Measurements from ENCODE around the gene GLIS1.

GLIS1 gene

DNA sequence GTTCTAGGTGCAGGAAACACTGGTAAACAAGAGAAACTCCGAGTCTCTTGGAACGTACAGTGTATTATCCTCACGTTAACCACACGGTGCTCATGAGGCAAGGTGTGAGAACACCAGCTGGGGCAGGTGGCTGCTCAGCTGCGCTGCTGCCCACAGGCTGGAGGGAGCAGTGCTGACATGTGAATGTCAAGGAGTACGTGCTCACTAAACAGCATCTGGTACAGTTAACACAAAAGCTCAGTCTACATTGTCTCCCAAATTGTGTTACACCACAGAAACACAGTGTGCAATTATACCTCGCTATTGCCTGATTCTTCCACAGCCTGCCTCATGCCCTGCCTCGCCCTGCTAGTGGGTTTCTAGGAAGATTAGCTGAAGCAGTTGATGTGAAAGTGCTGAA lies 138.4 kb downstream of the GLIS1 start:
- no peak for DNase-seq (ENCODE audit: extremely low read depth in 1 of 2, low read depth in 1 of 2)

DNA sequence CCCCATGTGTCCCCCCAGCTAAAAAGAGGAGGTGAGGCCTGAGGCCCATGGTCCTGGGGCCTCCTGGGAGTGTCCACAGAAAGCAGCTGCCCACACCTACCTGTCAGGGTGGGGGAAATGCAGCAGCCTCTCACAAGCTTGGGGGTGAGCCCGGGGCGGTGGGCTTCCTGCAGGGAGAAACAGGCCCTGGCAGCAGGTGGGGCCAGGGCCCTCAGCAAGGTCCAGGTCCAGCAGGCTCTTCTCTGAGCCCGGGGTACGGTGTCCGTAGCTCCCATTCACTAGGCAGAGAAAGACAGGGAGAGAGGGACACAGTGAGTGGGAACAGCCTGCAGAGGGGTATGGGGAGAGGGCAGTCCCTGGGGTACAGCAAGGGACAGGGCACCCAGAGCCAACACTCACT lies 139.0 kb downstream of the GLIS1 start:
- DNase-seq (ENCODE audit: extremely low read depth in 1 of 2, low read depth in 1 of 2), result no peak

DNA sequence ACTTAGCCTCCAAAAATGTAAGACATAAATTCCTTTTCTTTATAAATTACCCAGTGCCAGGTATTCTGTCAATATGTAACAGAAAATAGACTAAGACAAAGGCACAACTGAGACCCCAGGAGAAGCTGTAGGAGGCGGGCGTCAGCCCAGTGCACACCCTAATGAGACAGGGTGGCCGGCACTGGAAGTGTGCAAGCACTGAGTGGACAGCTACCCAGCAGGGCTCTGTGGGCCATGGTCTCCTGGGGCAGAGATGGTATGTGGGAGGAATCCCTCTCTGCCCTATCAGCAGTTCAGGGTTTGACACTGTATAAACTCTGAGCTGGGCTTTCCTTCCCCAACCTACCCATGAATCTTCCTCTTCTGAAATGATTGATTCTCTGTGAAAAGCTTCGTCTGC lies 139.5 kb downstream of the GLIS1 start:
- no peak for DNase-seq (ENCODE audit: extremely low read depth in 1 of 2, low read depth in 1 of 2)

DNA sequence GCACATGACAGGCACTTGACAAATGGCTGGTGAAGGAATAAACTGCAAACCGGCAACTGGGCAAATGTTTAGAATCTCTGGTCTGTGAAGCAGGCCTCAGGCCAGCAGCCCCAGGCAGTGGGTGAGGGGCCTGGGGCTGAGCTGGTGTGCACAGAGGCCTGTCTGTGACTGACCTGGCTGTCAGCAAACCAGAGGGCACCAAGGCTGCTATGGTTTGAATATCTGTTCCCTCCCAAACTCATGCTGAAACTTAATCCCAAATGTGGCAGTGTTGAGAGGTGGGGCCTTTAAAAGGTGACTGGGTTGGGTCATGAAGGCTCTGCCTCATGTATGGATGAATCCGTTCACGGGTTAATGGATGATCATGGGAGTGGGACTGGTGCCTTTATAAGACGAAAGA lies 140.0 kb downstream of the GLIS1 start:
- DNase-seq (ENCODE audit: extremely low read depth in 1 of 2, low read depth in 1 of 2), result no peak

DNA sequence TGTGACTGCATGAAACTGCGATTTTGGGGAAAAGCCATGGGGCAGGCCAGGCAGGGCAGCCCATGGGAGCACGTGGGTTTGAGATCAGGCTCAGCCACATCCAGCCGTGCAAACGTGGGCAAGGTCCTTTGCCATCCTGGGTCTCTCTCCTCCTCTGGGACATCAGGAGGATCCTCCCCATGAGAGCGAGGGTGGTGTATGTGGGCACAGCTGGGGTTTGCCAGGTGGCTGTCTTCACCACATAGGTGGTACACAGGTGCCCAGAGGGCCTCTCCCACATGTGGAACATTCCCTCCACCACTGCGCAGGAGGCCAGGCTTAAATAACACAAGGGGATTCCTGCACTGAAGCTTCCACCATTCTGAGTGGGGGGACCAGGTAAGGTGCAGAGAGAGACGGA lies 143.1 kb downstream of the GLIS1 start:
- DNase-seq (ENCODE audit: extremely low read depth in 1 of 2, low read depth in 1 of 2), result no peak

DNA sequence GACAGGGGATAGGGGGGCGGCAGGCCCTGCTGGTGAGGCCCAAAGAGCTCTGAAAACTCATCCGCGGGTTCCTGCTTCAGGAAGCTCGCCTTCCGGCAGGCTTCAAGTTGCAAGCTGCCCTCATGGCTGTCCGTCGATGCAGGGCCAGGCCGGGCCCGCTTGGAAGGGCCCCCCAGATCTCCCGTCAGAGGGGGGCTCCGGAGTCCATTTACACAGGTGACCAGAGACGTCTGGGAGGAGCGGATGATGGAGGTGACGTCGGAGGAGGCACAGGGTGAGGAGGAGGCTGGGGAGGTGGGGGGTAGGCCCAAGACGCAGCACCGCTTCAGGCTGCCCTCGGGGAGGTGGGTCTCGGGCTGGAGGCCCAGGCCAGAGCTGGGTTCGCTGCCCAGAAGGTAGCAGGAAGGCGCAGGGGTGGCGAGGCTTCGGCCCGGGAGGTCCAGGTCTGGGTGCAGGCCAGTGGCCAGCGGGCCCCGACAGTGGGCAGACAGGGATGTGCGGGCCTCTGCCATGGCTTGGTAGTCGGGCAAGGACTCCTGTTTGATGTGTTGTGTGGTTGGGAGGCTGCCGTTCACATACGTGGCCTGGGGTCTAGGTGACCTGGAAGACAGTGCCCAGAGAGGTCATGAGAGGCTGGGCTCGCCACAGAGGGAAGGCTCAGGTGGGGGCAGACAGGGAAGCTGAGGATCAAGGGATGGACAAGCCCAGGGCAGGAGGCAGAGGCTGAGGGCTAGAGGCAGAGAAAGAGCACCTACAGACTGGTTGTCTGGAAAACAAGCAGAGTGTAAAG lies 144.4 kb downstream of the GLIS1 start:
- no peak for DNase-seq (ENCODE audit: extremely low read depth in 1 of 2, low read depth in 1 of 2)

DNA sequence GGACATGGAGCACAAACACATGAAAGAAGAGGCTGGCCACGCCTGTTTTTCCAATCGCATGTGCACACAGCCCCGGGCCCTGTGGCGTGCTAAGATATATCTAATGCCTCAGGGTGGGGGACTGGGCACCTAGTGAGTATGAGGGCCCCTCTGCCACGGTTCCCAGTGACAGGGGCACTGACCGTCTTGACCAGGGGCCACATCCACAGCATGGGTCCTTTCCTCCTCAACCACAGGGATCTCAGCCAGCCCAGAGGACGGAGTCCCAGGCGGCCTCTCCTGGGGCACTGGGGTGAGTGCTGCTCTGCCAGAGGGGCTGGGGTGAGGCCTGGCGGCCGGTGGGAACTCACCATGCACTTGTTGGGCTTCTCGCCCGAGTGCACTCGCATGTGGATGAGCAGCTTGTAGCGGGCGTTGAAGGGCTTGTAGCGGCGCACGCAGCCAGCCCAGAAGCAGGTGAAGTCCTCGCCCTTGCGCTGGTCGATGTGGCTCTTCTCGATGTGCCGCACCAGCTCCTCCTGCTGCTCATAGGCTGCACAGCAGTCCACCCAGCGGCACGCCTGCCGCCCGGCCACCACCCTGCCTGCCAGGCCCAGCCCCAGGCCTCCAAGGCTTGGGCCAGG lies 145.1 kb downstream of the GLIS1 start:
- no peak for DNase-seq (ENCODE audit: extremely low read depth in 1 of 2, low read depth in 1 of 2)

DNA sequence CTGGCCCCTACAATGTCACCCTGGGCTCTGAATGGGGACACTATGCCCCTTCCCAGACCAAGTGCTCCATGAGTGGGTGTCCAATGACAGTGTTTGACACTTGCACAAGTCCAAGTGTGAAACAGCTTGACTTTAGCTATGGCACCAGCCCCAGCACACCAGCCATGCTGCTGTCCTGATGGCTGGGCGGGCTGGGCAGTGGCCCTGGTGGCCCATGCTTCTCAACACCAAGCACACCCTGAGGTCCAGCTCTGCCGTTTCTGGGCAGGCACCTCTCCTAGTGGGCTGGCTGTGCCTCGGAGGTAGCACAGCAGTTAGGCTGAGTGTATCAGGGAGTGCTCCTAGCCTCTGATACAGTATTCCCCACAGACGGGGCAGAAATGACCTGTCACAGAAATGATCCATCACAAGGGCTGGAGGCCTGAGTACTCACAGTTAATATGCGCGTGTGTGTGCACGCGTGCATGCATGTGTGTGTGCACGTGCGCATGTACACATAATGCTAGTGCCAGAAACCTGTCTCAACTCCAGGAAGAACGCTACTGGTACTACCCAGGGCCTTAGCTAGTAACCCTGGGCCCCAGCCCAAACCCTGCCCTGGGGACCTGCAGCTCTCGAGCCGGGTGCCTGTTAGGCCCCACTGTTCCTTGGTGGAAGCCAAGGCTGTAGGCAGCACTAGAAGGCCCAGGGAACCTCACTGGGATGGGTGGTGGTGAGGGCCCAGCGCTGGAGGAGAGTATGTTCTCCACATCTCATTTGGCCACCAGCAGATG lies 145.8 kb downstream of the GLIS1 start:
- DNase-seq (ENCODE audit: extremely low read depth in 1 of 2, low read depth in 1 of 2), result no peak

DNA sequence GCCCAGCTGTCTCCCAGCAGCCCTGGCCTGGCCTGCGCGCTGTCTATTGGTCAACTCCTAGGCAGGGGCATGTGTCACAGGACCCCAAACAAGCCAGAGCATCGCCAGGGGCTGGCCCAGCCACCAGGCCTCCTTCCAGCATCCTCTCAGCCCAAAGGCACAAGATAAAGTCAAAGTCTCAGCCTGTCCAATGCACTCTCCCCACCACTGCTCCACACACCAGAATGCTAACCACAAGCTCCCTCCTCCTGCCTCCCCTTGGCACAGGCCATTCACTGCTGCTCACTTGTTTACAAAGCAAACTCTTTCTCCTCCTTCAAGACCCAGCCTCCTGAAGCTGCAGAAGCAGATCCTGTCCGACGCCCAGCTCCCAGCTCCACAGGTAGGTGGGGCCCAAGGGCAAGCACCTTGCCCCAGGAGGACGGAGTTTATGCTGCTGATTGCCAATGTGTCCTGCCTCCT lies 146.4 kb downstream of the GLIS1 start:
- DNase-seq (ENCODE audit: extremely low read depth in 1 of 2, low read depth in 1 of 2), result no peak

DNA sequence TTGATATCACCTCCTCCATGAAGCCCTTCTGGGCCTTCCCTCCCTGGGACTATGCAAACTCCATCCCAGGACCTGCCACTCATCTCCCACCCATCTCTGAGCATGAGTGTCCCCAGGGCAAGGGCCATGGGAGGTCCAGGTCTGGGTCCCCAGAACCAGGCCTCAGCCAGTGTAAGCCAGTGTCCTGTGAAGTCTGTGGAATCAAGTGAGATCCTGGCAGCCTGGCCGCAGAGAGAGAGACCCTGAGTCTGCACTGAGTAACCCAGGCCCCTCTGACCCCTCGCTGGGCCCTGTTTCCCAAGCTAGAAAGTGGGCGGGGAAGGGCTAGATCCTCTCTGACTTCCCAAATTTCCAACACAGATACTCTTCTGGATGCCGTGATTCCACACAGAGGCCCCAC lies 147.0 kb downstream of the GLIS1 start:
- DNase-seq (ENCODE audit: extremely low read depth in 1 of 2, low read depth in 1 of 2), result no peak

DNA sequence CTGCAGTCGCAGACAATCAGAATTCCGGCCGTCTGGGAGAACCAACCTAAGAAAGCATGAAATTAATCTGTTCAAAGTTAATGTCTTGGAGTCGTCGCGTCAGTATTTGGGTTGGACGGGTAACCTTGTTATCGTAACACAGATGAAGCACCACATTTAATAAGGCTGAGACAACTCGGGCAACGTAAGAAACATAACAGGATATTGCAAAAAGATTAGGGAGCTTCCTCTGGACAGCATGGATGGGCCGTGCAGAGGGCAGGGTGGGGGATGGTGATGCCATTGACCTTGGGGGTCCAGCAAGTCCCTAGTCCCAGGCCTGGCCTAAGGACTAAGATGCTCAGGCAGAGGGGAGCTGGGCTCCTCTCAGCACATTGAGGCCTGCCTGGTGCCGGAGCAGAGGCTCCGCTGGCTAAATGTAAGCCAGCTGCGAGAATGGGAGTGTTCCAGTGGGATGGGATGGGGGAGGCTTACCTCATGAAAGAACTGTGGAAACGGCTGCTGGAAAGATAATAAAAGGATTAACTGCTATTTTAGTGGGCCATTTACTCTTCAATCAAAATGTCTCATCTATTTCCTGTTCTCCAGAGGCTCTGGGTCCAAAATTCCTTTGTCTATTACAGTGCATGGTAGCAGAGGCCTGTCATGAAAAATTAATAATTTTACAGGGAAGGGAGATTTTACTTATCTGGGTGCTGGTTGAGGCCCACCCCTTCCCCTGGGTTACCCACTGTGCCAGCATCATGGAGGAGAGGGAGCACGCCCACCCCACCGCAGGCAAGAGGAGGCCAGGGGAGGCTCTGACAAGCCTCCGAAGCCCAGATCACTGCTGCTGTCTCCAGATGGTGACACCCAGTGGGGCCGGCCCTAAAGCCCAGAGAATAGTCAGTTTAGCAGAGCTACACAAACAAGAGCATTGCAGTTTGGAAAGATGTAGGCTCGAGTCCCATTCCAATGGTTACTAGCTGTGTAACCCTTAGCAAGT lies 148.1 kb downstream of the GLIS1 start:
- no peak for DNase-seq (ENCODE audit: extremely low read depth in 1 of 2, low read depth in 1 of 2)

DNA sequence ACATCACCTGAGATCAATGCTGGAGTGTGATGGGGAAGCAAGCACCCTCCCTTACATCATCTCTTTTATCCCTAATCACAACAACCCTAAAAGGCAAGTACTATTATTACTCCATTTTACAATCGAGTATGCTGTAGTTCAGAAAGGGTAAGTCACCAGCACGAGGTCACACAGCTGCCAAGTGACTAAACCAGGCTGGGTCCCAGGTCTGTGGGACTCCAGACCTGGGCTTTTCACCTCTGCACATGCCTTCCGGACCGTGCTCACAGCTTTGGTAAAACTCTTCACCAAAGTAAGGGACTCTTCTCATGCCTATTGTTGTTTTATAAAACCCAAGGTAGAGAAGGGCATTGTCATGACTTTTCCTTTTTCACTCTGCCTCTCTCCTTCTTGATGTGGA lies 148.9 kb downstream of the GLIS1 start:
- DNase-seq (ENCODE audit: extremely low read depth in 1 of 2, low read depth in 1 of 2), result no peak

DNA sequence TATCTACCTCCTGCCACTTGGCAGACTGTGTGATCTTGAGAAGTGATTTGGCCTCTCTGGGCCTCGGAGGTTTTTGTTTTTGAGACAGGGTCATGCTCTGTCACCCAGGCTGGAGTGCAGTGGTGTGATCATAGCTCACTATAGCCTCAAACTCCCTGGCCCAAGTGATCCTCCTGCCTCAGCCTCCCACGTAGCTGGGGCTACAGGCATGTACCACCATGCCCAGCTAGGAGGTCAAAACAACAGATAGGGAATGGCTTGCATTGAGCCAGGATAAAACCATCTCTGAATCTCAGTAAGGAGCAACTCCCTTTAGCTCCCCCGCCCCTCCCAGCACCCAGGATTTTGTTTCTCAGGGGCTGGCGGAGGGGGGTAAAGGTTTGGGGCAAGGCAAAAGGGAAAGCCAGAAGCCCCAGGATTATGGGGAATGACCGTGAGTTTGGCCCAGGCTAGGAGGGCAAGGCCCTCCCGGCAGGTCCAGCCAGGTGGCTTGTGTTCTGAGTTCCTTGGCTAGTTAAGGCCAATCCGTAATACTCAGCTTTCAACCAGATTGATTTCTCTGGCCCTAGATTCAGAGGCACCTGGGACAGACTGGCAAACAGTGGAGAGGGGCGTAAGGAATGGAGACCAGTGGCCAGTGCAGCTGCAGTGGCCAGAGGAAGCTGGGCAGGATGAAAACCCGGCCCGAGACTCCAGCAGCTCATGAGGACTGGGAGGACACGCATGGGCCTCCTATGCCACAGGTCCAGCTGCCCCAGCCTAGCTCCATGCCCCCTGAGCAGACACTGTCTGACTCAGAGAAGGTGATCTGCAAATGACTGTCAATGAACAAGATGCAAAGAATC lies 149.7 kb downstream of the GLIS1 start:
- DNase-seq (ENCODE audit: extremely low read depth in 1 of 2, low read depth in 1 of 2), result no peak

DNA sequence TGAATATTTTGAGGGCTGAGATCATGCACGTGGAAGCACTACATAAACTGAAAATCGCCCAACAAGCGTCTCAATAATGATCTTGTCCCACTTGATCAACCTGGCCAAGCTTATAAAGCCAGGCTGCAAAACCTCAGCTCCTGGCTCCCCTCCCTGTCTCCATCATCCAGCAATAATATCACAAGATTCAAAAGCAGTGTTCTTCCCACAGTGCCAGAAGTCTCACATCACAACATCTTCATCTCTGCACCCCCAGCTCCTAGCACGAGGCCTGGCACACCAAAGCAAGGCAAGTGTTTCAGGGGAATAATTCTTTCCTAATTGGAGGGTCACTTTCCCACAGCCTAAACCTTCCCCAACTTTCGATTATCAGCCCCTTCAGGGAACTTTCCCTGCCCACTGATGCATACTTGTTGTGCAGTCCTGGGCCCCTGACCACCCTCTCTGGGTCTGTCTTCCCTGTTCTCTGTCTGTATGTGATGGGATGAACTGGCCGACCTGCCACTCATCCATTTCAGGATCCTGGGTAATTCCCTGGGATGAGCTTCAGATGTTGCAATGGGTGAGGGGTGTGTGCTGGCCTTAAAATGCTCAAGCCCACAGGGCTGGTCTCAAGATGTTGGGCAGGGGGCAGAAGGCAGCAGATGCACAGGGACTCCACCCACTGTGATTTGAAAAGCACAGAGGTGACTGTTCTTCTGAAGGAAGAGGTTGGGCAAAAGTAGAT lies 150.7 kb downstream of the GLIS1 start:
- no peak for DNase-seq (ENCODE audit: extremely low read depth in 1 of 2, low read depth in 1 of 2)

DNA sequence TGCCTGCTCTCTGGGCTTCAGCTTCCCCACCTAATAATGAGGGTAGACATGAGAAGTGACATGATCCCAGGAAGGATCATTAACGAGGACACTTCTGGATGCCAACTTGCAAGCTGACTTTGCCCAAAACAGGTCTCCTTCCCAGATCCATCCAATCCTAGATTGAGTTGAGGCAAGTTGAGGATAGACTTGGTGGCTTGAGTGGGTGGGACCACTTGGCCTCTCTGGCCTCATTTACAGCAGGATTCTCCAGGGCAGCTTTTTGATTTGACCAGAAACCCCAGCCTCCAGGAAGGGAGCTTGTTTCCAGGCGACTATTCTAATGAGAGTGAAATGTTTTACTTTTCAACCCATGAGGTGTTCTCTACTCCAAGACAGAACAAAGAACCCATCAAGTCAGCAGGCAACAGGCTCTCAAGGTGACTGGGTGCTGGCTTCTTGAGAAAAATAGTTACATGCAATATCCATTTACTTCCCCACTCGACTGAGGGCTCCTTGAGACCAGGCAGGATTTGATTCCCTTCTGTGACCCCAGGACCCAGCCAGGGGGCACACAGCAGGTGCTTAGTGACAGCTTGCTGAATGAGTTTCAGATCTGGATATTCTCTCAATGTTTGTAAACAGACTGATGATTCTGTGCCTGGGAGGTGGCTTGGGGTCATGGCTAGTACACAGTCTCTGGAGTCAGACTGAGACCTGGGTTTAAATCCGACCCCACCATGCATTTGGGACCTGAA lies 151.5 kb downstream of the GLIS1 start:
- no peak for DNase-seq (ENCODE audit: extremely low read depth in 1 of 2, low read depth in 1 of 2)

DNA sequence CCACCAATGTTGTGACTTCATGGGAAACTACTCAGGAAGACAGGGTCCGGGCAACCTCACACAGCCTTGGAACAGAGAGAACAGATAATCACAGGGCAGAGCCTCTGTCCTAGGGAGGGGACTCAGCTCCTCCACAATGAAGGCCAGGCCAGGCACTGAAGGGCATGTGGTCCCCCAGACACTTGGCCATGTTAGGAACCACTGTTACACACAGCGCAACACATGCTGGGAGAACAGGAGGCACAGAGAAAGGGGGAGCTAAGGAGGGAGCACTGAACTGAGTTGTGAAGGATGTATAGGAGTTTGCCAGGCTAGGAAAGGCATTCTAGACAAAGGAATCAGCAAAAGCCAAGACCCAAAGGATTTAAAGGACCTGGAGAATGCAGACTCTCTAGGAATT lies 152.2 kb downstream of the GLIS1 start:
- DNase-seq (ENCODE audit: extremely low read depth in 1 of 2, low read depth in 1 of 2), result no peak

DNA sequence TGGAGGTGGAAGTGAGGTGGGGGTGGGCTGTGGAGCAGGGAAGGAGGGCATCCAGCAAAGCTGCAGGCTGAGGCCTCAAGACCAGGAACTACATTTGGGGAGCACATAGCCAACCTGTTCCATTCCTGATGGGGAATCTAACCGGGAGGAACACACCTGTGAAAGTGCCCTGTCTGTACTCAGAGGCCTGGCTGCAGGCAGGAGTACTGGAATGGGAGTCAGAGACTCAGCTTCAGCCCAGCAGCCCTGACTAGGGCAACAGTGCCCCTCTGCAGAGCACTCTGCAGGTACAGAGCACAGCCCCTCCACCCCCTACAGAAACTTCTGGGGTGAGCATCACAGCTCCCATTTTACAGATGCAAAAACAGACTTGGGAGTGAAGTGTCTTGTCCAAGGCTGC lies 153.4 kb downstream of the GLIS1 start:
- no peak for DNase-seq (ENCODE audit: extremely low read depth in 1 of 2, low read depth in 1 of 2)

DNA sequence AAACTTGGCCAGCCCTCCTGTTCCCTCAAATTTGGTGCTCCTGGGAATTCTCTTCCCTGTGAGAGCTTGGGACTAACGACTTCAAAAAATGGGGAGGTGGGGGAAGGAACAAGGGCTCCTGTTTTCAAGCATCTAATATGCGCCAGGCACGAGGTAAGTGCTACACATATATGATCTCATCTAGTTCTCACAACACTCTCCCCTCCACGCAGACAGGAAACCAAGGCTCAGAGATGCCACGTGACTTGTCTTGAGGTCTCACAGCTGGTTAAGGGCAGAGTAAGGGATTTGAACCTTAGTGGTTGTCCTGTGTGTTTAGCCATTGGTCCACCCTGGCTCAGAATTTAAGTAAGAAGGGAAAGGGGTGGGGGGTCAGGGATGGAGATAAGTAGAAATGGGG lies 153.8 kb downstream of the GLIS1 start:
- DNase-seq (ENCODE audit: extremely low read depth in 1 of 2, low read depth in 1 of 2), result peak in 1 of 2 donors; percentile 19

DNA sequence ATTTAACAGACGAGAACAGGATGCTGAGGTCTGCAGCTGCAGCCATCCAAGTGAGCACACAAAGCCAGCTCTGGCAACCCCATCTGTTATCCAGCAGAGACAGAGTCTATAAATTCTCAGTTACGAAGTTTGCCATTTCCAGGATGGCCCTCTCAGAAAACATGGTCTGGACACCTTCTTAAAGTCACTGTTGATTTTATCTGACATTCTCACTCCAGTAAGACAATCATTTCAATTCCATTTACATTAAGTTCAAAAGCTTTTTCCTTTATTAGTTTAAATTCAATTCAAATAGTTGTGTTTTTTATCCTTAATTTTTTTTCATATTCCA lies 154.2 kb downstream of the GLIS1 start:
- no peak for DNase-seq (ENCODE audit: extremely low read depth in 1 of 2, low read depth in 1 of 2)

Data from stimulated activated CD8-positive, alpha-beta memory T cell treated with anti-CD3 and anti-CD28 coated beads, Interleukin-7, amount 100 ng/mL, for 48 hours (primary cell).